Colonic mucosa (tissue), 4 donors: Measurements from ENCODE around the gene CCSER2. TPM values are rescaled to one million over a fixed set of nuclear protein-coding genes. Genes with fewer than 3 reads are reported as not detected.

ENCODE experiments used
- DNase-seq: peaks from one replicate; pipeline ENCODE4 v3.0.0-alpha.2; 2020
- H3K27ac ChIP-seq: fragments of 200-600 bp; one replicate; pipeline ENCODE4 v1.8.0; 2021
- H3K27me3 ChIP-seq: fragments of 200-600 bp; one replicate; pipeline ENCODE4 v1.8.0; 2021
- H3K36me3 ChIP-seq: fragments of 200-600 bp; one replicate; pipeline ENCODE4 v1.8.0; 2021
- H3K4me1 ChIP-seq: fragments of 200-600 bp; one replicate; pipeline ENCODE4 v1.8.0; 2021; ENCODE audit warnings: mild to moderate bottlenecking
- H3K4me3 ChIP-seq: fragments of 200-600 bp; one replicate; pipeline ENCODE4 v1.8.0; 2021
- H3K9ac ChIP-seq, 2 donors: one replicate each; pipeline ENCODE4 v1.7.0; 2013; ENCODE audit warnings: control low read depth in 2 of 2, low read depth in 2 of 2, low read length in 2 of 2
- H3K9me3 ChIP-seq: fragments of 200-600 bp; one replicate; pipeline ENCODE4 v1.8.0; 2021
- CTCF ChIP-seq: fragments of 200-600 bp; IDR thresholded peaks from one replicate; pipeline ENCODE4 v1.8.0; 2022; ENCODE audit warnings: antibody characterized with exemption, mild to moderate bottlenecking
- intact Hi-C: fragments of 100-400 bp; cut with DNase I; formaldehyde crosslinking; loops from one replicate; pipeline ENCODE4 v1.14.1; 2022
- total RNA-seq, 2 donors: library from RNA; stranded (reverse); fragmentation: NEBNext Ultra II Directional in 1 of 2; extraction: Animal tissue kit (Norgen Biotek cat#: 25700) in 1 of 2; gene quantifications; one replicate each; pipeline ENCODE4 v1.2.1, GENCODE V29; 2021
- donor health status: healthy.
- donor health status: DM: no; HTN: no; CAD: no.
- donor health status: DM: no; HTN: no; CAD: no.

Gene CCSER2
- total RNA-seq, 2 donors from 2014 or later: 33.7 to 64.5 TPM

GRCh38 chr10:84308021-84308420 lies 20.4 kb upstream of the CCSER2 start:
- no peak for DNase-seq
- no peak for TF ChIP-seq CTCF
- no peak overlapping the region for H3K27ac ChIP-seq
- H3K27me3 ChIP-seq: no peaks in the 10 kb centered on the region
- H3K9me3 ChIP-seq: no peaks in the 10 kb centered on the region
- H3K9ac ChIP-seq: no peak overlapping the region
- intact Hi-C loops: no loop called here
- H3K36me3 ChIP-seq: no peaks in the 10 kb centered on the region
- no peaks in the 10 kb centered on the region for H3K4me1 ChIP-seq
- no peak overlapping the region for H3K4me3 ChIP-seq

GRCh38 chr10:84308481-84309304 lies 19.7 kb upstream of the CCSER2 start:
- no peaks in the 10 kb centered on the region for H3K36me3 ChIP-seq
- H3K27ac ChIP-seq: no peak overlapping the region
- H3K27me3 ChIP-seq: no peaks in the 10 kb centered on the region
- H3K9me3 ChIP-seq: no peaks in the 10 kb centered on the region
- H3K4me3 ChIP-seq: no peak overlapping the region
- no peaks in the 10 kb centered on the region for H3K4me1 ChIP-seq
- intact Hi-C loops: no loop called here
- no peak for TF ChIP-seq CTCF
- peak overlapping the region in 1 of 2 donors; percentile 19 for H3K9ac ChIP-seq
- DNase-seq: peak; percentile 66

- no peak overlapping the region for H3K4me3 ChIP-seq
- no peak overlapping the region for H3K27ac ChIP-seq
- H3K36me3 ChIP-seq: no peaks in the 10 kb centered on the region
- intact Hi-C loops: no loop called here
- no peaks in the 10 kb centered on the region for H3K4me1 ChIP-seq
- no peaks in the 10 kb centered on the region for H3K9me3 ChIP-seq
- TF ChIP-seq CTCF: no peak
- no peaks in the 10 kb centered on the region for H3K27me3 ChIP-seq
- DNase-seq: no peak
- no peak overlapping the region for H3K9ac ChIP-seq
These were observed 17.9 kb upstream of the CCSER2 start for GRCh38 chr10:84310470-84310869.

GRCh38 chr10:84311576-84311975 lies 16.8 kb upstream of the CCSER2 start:
- no peak for DNase-seq
- Histone ChIP-seq H3K9me3 (no peaks in the 10 kb centered on the region), H3K27me3 (no peaks in the 10 kb centered on the region), H3K27ac (no peak overlapping the region), H3K4me1 (no peaks in the 10 kb centered on the region), H3K36me3 (no peaks in the 10 kb centered on the region), H3K9ac (no peak overlapping the region), H3K4me3 (no peak overlapping the region)
- intact Hi-C loops: no loop called here
- no peak for TF ChIP-seq CTCF

- H3K9ac ChIP-seq: no peak overlapping the region
- no peaks in the 10 kb centered on the region for H3K4me1 ChIP-seq
- no peaks in the 10 kb centered on the region for H3K36me3 ChIP-seq
- intact Hi-C loops: no loop called here
- H3K4me3 ChIP-seq: no peak overlapping the region
- no peaks in the 10 kb centered on the region for H3K9me3 ChIP-seq
- no peak for TF ChIP-seq CTCF
- H3K27me3 ChIP-seq: no peaks in the 10 kb centered on the region
- H3K27ac ChIP-seq: no peak overlapping the region
- no peak for DNase-seq
These were observed 15.6 kb upstream of the CCSER2 start for GRCh38 chr10:84312816-84313215.
